ENCODE measurements around the gene FRYL. TPM values are rescaled to one million over a fixed set of nuclear protein-coding genes. Genes with fewer than 3 reads are reported as not detected.

The FRYL gene
- total RNA-seq, 1 donor from 2014 or later, result 93.3 TPM

DNA sequence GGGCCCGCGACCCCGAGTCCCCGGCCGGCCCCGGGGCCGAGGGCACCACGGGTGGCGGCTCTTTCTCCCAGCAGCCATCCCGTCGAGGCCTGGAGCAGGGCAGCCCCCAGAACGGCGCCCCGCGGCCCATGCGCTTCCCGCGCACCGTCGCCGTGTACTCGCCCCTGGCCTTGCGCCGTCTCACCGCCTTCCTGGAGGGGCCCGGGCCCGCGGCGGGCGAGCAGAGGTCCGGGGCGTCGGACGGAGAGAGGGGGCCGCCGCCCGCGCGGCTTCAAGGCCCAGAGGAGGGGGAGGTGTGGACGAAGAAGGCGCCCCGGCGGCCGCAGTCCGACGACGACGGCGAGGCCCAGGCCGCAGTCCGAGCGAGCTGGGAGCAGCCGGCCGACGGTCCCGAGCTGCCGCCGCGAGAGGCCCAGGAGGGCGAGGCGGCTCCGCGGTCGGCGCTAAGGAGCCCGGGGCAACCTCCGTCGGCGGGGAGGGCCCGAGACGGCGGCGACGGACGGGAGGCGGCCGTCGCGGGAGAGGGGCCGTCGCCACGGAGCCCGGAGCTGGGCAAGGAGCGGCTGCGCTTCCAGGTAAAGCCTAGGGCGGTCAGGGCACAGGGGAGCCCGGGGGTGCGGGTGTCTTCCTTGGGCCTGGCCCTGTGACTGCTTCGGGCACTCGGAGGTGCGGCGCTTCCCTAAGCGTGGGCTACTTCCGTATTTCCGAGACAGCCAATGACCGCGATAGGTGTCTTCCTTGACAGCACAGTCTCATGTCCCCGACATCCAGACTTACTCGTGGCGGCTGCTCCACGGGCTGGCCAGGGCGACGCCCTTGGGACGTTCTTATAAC is 289.2 kb downstream of the FRYL start:
- peaks cover 28% of the 10 kb centered on the region for H3K27me3 Mint-ChIP-seq (ENCODE audit: unreplicated experiment)
- H3K9me3 Mint-ChIP-seq (ENCODE audit: unreplicated experiment), result no peaks in the 10 kb centered on the region
- no peak overlapping the region for H3K4me3 Mint-ChIP-seq (ENCODE audit: unreplicated experiment)
- no peaks in the 10 kb centered on the region for H3K4me1 Mint-ChIP-seq (ENCODE audit: unreplicated experiment)
- TF ChIP-seq, protein P1, sequence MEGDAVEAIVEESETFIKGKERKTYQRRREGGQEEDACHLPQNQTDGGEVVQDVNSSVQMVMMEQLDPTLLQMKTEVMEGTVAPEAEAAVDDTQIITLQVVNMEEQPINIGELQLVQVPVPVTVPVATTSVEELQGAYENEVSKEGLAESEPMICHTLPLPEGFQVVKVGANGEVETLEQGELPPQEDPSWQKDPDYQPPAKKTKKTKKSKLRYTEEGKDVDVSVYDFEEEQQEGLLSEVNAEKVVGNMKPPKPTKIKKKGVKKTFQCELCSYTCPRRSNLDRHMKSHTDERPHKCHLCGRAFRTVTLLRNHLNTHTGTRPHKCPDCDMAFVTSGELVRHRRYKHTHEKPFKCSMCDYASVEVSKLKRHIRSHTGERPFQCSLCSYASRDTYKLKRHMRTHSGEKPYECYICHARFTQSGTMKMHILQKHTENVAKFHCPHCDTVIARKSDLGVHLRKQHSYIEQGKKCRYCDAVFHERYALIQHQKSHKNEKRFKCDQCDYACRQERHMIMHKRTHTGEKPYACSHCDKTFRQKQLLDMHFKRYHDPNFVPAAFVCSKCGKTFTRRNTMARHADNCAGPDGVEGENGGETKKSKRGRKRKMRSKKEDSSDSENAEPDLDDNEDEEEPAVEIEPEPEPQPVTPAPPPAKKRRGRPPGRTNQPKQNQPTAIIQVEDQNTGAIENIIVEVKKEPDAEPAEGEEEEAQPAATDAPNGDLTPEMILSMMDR (IDR thresholded peaks at IDR 0.05; ENCODE audit: unreplicated experiment), result no peak
- H3K27ac Mint-ChIP-seq (ENCODE audit: unreplicated experiment), result no peak overlapping the region
- H3K36me3 Mint-ChIP-seq (ENCODE audit: low read depth, unreplicated experiment), result peaks cover 10% of the 10 kb centered on the region
- no peak for DNase-seq (ENCODE audit: low spot score)

GRCh38 chr4:48490012-48490679 is 289.9 kb downstream of the FRYL start, which contains the start of gene ZAR1:
ZAR1 (plus strand) TSS chr4:48490252; CDS start chr4:48490292, 40 bp downstream.
- Mint-ChIP-seq H3K4me1 (ENCODE audit: unreplicated experiment) (no peaks in the 10 kb centered on the region), H3K27me3 (ENCODE audit: unreplicated experiment) (peaks cover 28% of the 10 kb centered on the region), H3K4me3 (ENCODE audit: unreplicated experiment) (peak within 1 kb of the TSS; percentile 42), H3K27ac (ENCODE audit: unreplicated experiment) (no peak within 1 kb of the TSS), H3K36me3 (ENCODE audit: low read depth, unreplicated experiment) (peaks cover 5% of the 10 kb centered on the region), H3K9me3 (ENCODE audit: unreplicated experiment) (no peaks in the 10 kb centered on the region)
- TF ChIP-seq, protein P1 (IDR thresholded peaks at IDR 0.05; ENCODE audit: unreplicated experiment), result no peak
- no peak for DNase-seq (ENCODE audit: low spot score)

DNA sequence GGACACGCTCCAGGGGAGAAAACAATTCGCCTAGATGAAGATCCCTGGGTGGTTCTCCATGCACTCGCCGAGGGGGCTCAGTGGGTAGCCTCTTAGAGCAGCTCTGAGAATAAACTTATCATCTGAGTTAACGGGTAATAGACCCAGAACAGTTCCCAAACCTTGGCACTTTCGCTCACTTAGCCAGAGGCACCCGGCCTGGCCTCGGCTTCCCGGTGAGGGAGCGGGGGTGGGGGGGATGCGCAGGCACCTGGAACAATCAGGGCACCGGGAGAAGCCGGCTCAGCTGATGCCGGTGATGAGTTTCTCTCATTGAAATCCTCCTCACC is 290.4 kb downstream of the FRYL start:
- Mint-ChIP-seq H3K27me3 (ENCODE audit: unreplicated experiment) (peaks cover 32% of the 10 kb centered on the region), H3K36me3 (ENCODE audit: low read depth, unreplicated experiment) (peaks cover 5% of the 10 kb centered on the region), H3K4me1 (ENCODE audit: unreplicated experiment) (no peaks in the 10 kb centered on the region), H3K9me3 (ENCODE audit: unreplicated experiment) (no peaks in the 10 kb centered on the region), H3K27ac (ENCODE audit: unreplicated experiment) (no peak overlapping the region), H3K4me3 (ENCODE audit: unreplicated experiment) (peak overlapping the region; percentile 42)
- no peak for DNase-seq (ENCODE audit: low spot score)
- TF ChIP-seq, protein P1 (IDR thresholded peaks at IDR 0.05; ENCODE audit: unreplicated experiment), result no peak

GRCh38 chr4:48484494-48485168 is 295.4 kb downstream of the FRYL start:
- Mint-ChIP-seq H3K27me3 (ENCODE audit: unreplicated experiment) (peaks cover 30% of the 10 kb centered on the region), H3K4me1 (ENCODE audit: unreplicated experiment) (no peaks in the 10 kb centered on the region), H3K9me3 (ENCODE audit: unreplicated experiment) (no peaks in the 10 kb centered on the region), H3K27ac (ENCODE audit: unreplicated experiment) (peak overlapping the region; percentile 26), H3K36me3 (ENCODE audit: low read depth, unreplicated experiment) (peaks cover 4% of the 10 kb centered on the region), H3K4me3 (ENCODE audit: unreplicated experiment) (peak overlapping the region; percentile 72)
- TF ChIP-seq, protein P1 (IDR thresholded peaks at IDR 0.05; ENCODE audit: unreplicated experiment), result no peak
- DNase-seq (ENCODE audit: low spot score), result no peak

All from endothelial cell (in vitro differentiated cells).